Posterior vena cava (tissue), 2 donors: Measurements from ENCODE around the gene RAD50. TPM values are rescaled to one million over a fixed set of nuclear protein-coding genes. Genes with fewer than 3 reads are reported as not detected.
"Not testable (repeated sequence)": the region's sequence is repeated elsewhere in the genome, so short reads cannot be mapped to it uniquely, and the experiment has no call there.

Experiments
- DNase-seq: peaks from one replicate; pipeline ENCODE4 v3.0.0-alpha.2; 2020; ENCODE audit warnings: low spot score
- intact Hi-C, 2 donors: fragments of 100-400 bp; cut with DNase I; formaldehyde crosslinking; loops; one replicate each; pipeline versions ENCODE4 v1.14.1 to v1.14.2; 2022 to 2023
- total RNA-seq, 2 donors: library from RNA; stranded (reverse); fragmentation: NEBNext Ultra II Directional; extraction: Animal tissue kit (Norgen Biotek cat#: 25700); gene quantifications; one replicate each; pipeline ENCODE4 v1.2.1, GENCODE V29; 2021
- donor health status: DM: yes; HTN: yes; CAD: no.
- donor health status: DM: yes; HTN: yes; CAD: no.

Gene RAD50
- total RNA-seq, 2 donors from 2014 or later = 30.3 to 31.3 TPM

DNA sequence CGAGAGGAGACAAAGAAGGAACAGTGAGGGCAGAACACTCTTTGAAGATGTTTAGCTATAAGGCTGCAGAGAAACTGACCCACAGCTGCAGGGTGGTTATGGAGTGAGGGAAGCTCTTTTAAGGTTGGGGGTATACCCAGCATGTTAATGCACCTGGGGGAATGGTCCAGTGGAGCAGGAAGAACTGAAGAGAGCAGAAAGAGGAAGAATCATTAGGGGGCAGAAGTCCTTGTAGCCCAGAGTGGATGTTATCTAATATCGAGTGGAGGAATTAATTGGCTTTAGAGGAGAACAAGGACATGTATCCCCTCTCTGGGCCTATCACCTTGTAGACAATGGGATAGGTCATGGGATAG lies 124.7 kb downstream of the RAD50 start:
- intact Hi-C loops = no loop called here
- DNase-seq = no peak

DNA sequence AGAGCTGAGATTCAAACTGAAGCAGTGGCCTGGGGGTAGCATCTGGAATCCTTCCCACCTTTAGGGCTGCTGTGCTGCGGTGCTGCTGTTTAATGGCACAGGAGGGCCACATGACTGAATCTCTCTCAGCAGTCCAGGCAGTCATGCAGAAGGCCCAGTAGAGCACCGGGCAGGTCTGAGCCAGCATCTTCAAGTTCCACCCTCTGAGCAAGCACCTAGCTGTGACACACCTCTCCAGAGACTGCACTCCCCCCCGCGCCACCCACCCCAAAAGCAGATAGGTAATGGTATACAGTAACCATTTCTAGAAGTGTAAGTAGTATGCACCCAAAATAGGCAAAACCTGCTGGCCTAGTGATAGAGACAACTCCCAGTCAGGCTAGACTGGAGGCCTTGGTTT lies 125.2 kb downstream of the RAD50 start:
- DNase-seq = peak; percentile 34
- intact Hi-C loops = no loop called here

DNA sequence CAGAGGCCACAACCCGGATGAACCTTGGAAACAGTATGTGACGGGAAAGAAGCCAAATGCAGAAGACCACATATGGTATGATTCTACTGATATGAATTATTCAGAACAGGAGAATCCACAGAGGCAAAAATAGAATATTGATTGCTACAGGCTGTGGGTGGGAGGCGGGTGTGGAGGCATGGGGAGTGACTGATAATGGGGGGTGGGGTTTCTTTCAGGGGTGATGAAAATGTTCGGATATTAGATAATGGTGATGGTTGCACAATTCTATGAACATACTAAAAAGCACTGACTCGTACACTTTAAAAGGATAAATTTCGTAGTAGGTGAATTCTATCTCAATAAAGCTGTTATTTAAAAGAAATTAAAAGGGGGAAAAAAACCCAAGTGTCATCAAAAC lies 127.7 kb downstream of the RAD50 start:
- DNase-seq = no peak
- intact Hi-C loops = no loop called here

DNA sequence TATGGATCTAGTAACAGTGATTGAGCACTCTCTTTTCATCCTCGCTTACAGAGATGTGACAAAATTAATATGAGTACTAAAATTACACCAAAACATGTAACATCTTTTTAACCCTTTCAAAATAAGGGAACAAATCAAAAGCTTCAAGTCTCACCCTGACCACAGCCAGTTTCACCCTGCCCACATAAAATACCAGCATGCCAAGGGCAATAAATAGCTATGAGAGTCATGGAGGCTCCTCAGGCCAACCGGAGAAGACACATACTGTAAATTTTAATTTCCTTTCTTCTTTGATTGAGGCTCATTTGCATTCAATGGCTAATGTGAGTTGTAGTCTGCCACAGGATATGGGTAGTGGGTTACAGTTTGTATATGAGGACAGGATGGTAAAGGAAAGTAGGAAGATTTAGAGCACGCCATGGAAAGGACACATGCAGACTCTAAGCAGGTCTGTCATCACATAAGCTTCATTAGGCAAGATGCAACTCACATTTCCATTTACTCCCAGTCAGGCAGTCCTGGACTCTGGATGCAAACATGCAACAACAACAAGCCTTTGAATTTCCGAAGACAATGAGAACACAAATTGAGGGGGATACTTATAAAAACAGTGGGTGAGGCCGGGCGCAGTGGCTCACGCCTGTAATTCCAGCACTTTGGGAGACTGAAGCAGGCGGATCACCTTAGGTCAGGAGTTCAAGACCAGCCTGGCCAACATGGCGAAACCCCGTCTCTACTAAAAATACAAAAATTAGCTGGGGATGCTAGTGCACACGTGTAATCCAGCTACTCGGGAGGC lies 128.3 kb downstream of the RAD50 start:
- intact Hi-C loops = no loop called here

DNA sequence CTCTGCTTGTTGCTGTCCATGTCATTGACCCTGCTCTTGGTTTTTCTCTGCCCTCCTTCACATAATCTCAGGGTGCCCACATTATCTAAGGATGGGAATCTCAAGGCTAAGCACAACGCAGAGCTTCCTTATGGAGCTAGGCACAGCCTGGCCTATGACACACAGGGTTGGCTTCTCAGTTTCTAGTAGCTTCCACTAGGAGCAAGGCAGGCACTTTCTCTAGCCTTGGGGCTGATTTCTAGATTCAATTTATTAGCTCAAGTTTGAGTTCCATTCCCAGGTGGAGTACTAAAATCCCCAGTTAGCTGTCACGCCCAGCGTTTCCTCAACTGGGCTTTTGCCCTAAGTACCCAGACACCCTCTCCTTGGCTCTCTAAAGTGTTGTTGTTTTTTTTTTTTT lies 129.4 kb downstream of the RAD50 start:
- intact Hi-C loops = no loop called here
- DNase-seq = peak; percentile 3

More for the DNA sequence above, 128.3 kb downstream of the RAD50 start:
- DNase-seq = peak; percentile 62

DNA sequence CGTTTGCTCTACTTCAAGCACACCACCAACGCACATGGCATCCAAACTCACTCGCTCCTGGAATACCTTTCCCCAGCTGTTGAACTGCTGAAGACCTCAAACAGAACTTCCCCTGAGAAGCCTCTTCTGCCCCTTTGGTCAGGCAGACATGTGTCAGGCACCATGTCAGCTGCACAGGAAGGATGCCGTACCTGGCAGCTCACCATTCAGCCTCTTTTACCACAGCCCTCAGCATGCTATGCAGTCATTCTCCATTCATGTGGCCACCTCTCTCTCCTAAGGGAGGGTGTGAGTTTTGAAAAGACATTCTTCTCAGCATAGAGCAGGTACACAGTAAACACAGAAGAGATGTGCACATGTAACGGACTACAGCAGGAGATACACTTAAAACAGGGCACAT lies 131.2 kb downstream of the RAD50 start:
- intact Hi-C loops = no loop called here
- DNase-seq = no peak

DNA sequence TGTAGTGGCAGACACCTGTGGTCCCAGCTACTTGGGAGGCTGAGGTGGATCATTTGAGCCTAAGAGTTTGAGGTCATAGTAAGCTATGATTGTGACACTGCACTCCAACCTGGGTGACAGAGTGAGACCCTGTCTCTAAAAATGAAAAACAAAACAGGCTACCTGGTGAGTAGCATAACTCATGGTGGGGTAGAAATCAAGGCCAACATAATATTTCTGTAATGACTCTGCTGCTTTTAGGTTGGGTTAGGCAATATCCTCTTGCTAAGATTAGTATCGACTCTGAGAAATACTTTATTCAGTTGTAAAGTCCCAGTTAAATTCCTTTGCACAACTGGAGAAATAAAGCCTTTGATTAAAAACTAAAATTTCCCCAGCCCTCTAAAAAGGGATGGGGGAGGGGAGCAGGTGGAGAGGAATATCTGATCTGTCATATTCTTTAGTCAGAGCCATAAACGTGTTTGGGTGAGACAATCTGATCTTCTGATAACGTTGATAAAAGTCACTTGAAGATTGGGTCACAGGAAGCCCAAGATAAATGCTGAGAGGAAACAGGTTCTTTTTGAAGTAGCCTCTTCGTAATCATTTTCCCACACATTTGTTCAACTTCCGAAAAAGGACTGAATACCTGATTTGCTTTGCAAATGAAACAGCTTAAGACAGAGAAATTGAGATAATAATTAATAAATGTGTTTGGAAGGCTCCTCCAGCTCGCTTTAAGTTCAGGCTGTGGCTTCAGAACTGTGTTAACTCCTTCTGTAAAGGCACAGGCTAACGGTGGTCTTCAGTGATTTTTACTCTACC lies 132.0 kb downstream of the RAD50 start:
- no peak for DNase-seq
- intact Hi-C loops = no loop called here

DNA sequence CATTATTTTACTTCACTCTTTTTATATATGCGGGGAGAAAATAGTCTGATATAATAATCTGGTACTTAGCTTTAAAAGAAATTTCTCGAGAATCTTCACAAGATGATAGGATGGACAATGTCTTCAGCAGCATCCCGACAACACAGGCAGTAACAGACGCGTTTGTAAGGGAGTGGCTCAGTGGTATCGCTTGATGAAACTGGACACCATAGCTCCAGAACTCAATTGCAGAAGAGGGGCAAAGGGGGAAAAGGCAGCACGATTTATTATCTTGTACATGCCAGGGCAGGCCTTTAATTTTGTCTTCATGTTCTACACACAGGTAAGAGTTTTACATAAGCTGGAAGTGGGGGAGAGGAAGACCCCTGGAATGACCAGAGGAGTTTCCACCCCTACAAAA lies 132.7 kb downstream of the RAD50 start:
- intact Hi-C loops = no loop called here
- no peak for DNase-seq

DNA sequence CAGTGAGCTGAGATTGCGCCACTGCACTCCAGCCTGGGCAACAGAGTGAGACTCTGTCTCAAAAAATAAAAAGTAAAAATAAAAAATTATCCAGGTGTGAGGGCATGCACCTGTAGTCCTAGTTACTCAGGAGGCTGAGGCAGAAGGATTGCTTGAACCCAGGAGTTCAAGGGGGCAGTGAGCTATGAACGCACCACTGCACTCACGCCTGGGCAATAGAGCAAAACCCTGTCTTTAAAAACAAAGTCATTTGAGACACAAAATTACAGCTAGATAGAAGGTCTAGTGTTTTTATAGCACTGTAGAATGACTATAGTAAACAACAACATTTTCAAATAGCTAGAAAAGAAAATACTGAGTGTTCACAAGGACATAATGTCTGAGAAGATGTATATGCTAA lies 133.4 kb downstream of the RAD50 start:
- DNase-seq = no peak
- intact Hi-C loops = no loop called here

DNA sequence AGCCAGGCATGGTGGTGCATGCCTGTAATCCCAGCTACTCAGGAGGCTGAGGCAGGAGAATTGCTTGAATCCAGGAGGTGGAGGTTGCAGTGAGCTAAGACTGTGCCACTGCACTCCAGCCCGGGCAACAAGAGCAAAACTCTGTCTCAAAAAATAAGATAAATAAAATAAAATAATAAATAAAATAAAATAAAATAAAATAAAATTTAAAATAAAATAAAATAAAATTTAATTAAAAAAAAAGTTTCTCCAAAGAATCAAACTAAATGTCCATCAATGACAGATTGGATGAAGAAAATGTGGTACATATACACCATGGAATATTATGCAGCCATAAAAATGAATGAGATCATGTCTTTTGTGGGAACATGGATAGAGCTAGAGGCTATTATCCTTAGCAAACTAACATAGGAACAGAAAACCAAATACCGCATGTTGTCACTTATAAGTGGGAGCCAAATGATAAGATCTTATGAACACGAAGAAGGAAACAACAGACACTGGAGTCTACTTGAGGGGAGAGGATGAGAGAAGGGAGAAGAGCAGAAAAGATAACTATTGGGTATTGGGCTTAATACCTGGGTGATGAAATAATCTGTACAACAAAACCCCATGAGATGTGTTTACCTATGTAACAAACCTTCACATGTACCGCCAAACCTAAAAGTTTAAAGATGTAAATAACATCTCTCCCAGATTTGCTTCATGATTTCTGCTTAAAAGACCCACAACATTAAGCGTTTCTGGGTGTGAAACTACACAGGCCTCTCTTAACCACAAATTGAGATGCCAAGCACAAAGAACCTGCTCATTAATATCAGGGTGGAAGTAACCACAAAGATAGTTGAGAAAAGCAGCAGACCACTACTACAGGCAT lies 135.2 kb downstream of the RAD50 start:
- DNase-seq = not testable (repeated sequence)

DNA sequence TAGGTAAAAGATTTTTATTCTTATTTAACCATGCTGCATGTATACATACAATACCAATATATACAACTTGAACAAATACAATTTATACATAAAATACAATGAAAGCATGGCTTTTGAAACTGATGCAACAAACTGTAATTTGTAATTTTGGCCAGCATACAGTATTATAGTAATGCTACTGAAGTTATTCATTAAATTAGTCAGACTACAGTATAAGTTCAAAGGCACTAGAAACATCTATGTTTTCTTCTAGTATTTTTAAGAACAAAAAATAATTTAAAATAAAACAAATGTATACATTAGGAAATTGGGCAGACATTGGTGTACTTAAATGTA lies 135.8 kb downstream of the RAD50 start:
- DNase-seq = no peak
- intact Hi-C loops = no loop called here

More for the DNA sequence above, 135.2 kb downstream of the RAD50 start:
- intact Hi-C loops = not testable (repeated sequence)

Other genes starting within 250 kb of the RAD50 start
- gene SLC22A5, start 187.3 kb upstream of the RAD50 start, total RNA-seq = 1 to 10 TPM; 7.4 to 9.6 TPM
- gene IRF1, start 66.2 kb upstream of the RAD50 start, total RNA-seq = 10 to 100 TPM; 18.7 to 20.5 TPM
- gene IL5, start 13.5 kb upstream of the RAD50 start, total RNA-seq = not detected
- under 1 TPM in 1 of 2 donors, not detected in 1; 0.29 TPM for gene IL13, start 101.2 kb downstream of the RAD50 start, total RNA-seq
- not detected for gene IL4, start 117.0 kb downstream of the RAD50 start, total RNA-seq
- 10 to 100 TPM in 1 of 2 donors, 1 to 10 TPM in 1; 7.5 to 10.0 TPM for gene KIF3A, start 180.6 kb downstream of the RAD50 start, total RNA-seq
- not detected for gene CCNI2, start 190.4 kb downstream of the RAD50 start, total RNA-seq
- gene SEPTIN8, start 220.3 kb downstream of the RAD50 start, total RNA-seq = 10 to 100 TPM; 42.9 to 54.8 TPM